B cell (primary cell): ENCODE data around the gene SEMA6A. TPM values are rescaled to one million over a fixed set of nuclear protein-coding genes. Genes with fewer than 3 reads are reported as not detected.
A peak's percentile ranks its signal among the peaks of the same experiment; 100 is the strongest.

Experiments used
- ATAC-seq: fragments of 200-7000 bp; cut with Tn5 transposase; one replicate; pipeline ENCODE4 v1.10.0; 2021; ENCODE audit warnings: low read depth, mild to moderate bottlenecking, moderate number of reproducible peaks, moderate library complexity
- CTCF ChIA-PET: fragments of 350-600 bp; sonication (Branson Sonifier 250); formaldehyde crosslinking; loops from one replicate; lab custom pipeline; 2021; ENCODE audit warnings: antibody characterized with exemption, inconsistent platforms; lab: Charles Lee
- POLR2A ChIA-PET: fragments of 350-600 bp; sonication (Branson Sonifier 250); formaldehyde crosslinking; loops from one replicate; lab custom pipeline; 2021; ENCODE audit warnings: antibody characterized with exemption; lab: Charles Lee
- DNase-seq: peaks from one replicate; pipeline ENCODE4 v3.0.0; 2013
- H2AFZ ChIP-seq: 2 replicates; pipeline ENCODE4 v1.6.1; 2012; ENCODE audit warnings: mild to moderate bottlenecking, low read depth, low read length; ENCODE audit not compliant: insufficient read depth, poor library complexity, severe bottlenecking
- H3K27ac ChIP-seq, 2 donors: 1 replicate in 1 of 2; 2 replicates in 1 of 2; pipeline ENCODE4 v1.5.1; 2012 to 2013; ENCODE audit warnings: low read length in 2 of 2, mild to moderate bottlenecking in 2 of 2, moderate library complexity in 1 of 2
- H3K27me3 ChIP-seq, 4 experiments: fragments of 200-600 bp in 1 of 4; sonication (generic) in 1 of 4; replicated peaks in 1 of 4; 1 replicate in 2 of 4; 2 replicates in 2 of 4; pipeline versions ENCODE4 v1.6.1 to v1.7.0; 2013 to 2016; ENCODE audit warnings: low read length in 3 of 4, mild to moderate bottlenecking in 2 of 4, mixed read lengths in 1 of 4, moderate library complexity in 1 of 4; ENCODE audit not compliant: insufficient read depth in 4 of 4, control insufficient read depth in 3 of 4; ENCODE audit errors: control extremely low read depth in 1 of 4
- H3K36me3 ChIP-seq, 2 experiments: replicated peaks in 1 of 2; 1 replicate in 1 of 2; 2 replicates in 1 of 2; pipeline versions ENCODE4 v1.6.1 to v1.7.1; 2013; ENCODE audit warnings: low read length in 1 of 2; ENCODE audit not compliant: insufficient read depth in 2 of 2, control insufficient read depth in 1 of 2; ENCODE audit errors: control extremely low read depth in 1 of 2, extremely low read depth in 1 of 2
- H3K4me1 ChIP-seq, 2 donors: fragments of 200-600 bp in 1 of 2; sonication (generic) in 1 of 2; 1 replicate in 1 of 2; 2 replicates in 1 of 2; pipeline versions ENCODE4 v1.5.1 to v1.6.1; 2013 to 2017; ENCODE audit warnings: low read length in 2 of 2; ENCODE audit not compliant: control insufficient read depth in 2 of 2, insufficient read depth in 2 of 2
- H3K4me2 ChIP-seq: replicated peaks from 2 replicates; pipeline ENCODE3; 2012; ENCODE audit warnings: mild to moderate bottlenecking, low read depth, low read length; ENCODE audit not compliant: poor library complexity, severe bottlenecking
- H3K4me3 ChIP-seq, 5 experiments: fragments of 200-600 bp in 1 of 5; sonication (generic) in 1 of 5; 1 replicate in 3 of 5; 2 replicates in 2 of 5; pipeline versions ENCODE4 v1.5.1 to v1.7.0; 2011 to 2016; ENCODE audit warnings: low read length in 4 of 5, mild to moderate bottlenecking in 4 of 5, low read depth in 2 of 5, control low read depth in 1 of 5, moderate library complexity in 1 of 5; ENCODE audit not compliant: insufficient read depth in 1 of 5; ENCODE audit errors: control extremely low read depth in 1 of 5, extremely low read depth in 1 of 5
- H3K79me2 ChIP-seq: fragments of 200-600 bp; sonication (generic); one replicate; pipeline ENCODE4 v1.6.0; 2016; ENCODE audit warnings: low read length; ENCODE audit not compliant: control insufficient read depth, insufficient read depth
- H3K9ac ChIP-seq: fragments of 200-600 bp; sonication (generic); 2 replicates; pipeline ENCODE4 v1.6.1; 2017; ENCODE audit warnings: mild to moderate bottlenecking, low read length, moderate library complexity
- H3K9me3 ChIP-seq, 3 donors: one replicate each; pipeline versions ENCODE4 v1.6.1 to v1.7.1; 2013; ENCODE audit warnings: low read length in 2 of 3; ENCODE audit not compliant: control insufficient read depth in 2 of 3, insufficient read depth in 1 of 3; ENCODE audit errors: control extremely low read depth in 1 of 3
- H4K20me1 ChIP-seq: 2 replicates; pipeline ENCODE4 v1.6.0; 2012; ENCODE audit warnings: mild to moderate bottlenecking, low read length; ENCODE audit not compliant: insufficient read depth, control insufficient read depth, poor library complexity, severe bottlenecking
- H3K27ac Mint-ChIP-seq: one replicate; pipeline ENCODE4 v1.8.0; 2021; ENCODE audit warnings: mixed read lengths
- H3K27me3 Mint-ChIP-seq: one replicate; pipeline ENCODE4 v1.8.0; 2021; ENCODE audit warnings: mixed read lengths
- H3K4me1 Mint-ChIP-seq: one replicate; pipeline ENCODE4 v1.8.0; 2021; ENCODE audit warnings: mixed read lengths
- H3K4me3 Mint-ChIP-seq: one replicate; pipeline ENCODE4 v1.8.0; 2021; ENCODE audit warnings: mixed read lengths
- H3K9me3 Mint-ChIP-seq: one replicate; pipeline ENCODE4 v1.8.0; 2022; ENCODE audit warnings: mixed read lengths; ENCODE audit not compliant: insufficient read depth
- EZH2 ChIP-seq: IDR thresholded peaks from 2 replicates; pipeline ENCODE4 v1.6.1; 2012; ENCODE audit warnings: borderline replicate concordance, low read depth, mild to moderate bottlenecking, moderate library complexity, low read length; ENCODE audit not compliant: insufficient read depth, poor library complexity, severe bottlenecking
- WGBS: methylation state at CpG from one replicate; pipeline ENCODE4 v1.1.5; 2013; ENCODE audit warnings: missing lambda C conversion rate; ENCODE audit not compliant: insufficient coverage; 5-methylcytosine and 5-hydroxymethylcytosine counted together
- intact Hi-C: fragments of 100-400 bp; cut with micrococcal nuclease; formaldehyde crosslinking; loops from one replicate; pipeline ENCODE4 v1.10.0; 2022
- polyA plus RNA-seq: library from polyadenylated mRNA; depleted of rRNA; stranded (reverse); fragments of >200 nt; gene quantifications from 2 replicates; pipeline ENCODE4 v1.2.3, GENCODE V29; 2012
- total RNA-seq, 2 donors: library from RNA; stranded (reverse); fragments of 120-200 nt in 1 of 2; gene quantifications; 1 replicate in 1 of 2; 2 replicates in 1 of 2; pipeline versions ENCODE4 v1.2.3 to v1.2.4, GENCODE V29; 2013 to 2022
- TF ChIP-seq, protein P1 (sequence below): fragments of 200-600 bp; IDR thresholded peaks from one replicate; pipeline ENCODE4 v1.8.0; 2022; ENCODE audit warnings: antibody characterized with exemption, mild to moderate bottlenecking

Gene SEMA6A
- total and polyA plus RNA-seq, 2 donors (not counting 1 experiment from before 2014, with no cell fraction given) = 0.44 TPM; not detected in 1

DNA sequence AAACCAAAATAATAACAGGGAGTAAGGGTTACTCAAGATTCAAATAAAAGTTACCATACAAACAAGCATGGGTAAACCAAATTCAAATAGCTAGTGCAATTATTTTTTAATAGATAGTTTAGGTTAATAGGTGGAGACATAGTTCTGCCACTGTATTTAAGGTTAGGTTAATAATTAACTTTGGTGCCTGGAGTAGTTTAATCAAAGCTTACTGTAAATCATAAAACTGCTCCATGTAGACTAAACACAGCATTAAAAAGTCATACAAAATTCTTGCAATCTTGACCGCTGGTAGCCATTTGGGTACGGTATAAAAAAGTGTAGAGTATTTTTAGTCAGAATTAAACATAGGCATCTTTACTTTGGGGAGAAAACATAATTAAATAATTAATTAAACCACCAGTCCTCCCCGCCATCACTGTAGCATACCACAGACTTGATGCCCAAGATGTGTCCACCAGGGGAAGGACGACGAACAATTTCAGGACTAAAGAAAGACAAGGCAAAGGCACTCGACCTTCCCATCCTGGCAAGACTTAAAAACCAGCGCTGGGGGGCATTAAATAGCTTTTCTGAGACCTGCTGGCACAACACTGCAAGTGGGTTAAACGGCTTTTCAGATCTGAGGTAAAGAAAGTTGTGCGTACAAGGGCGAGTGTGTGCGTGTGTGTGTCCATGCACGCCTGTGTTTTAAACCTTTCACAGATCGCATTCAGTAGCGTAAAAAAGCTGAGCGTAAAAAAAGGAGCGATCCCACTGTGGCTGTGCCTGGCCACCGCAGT lies 2.9 kb downstream of the SEMA6A start:
- no peaks in the 10 kb centered on the region for H3K79me2 ChIP-seq
- H3K9ac ChIP-seq = no peak overlapping the region
- no peak overlapping the region for H3K27ac Mint-ChIP-seq
- no peaks in the 10 kb centered on the region for H3K9me3 Mint-ChIP-seq
- H3K27me3 Mint-ChIP-seq = peaks cover 74% of the 10 kb centered on the region
- CTCF ChIA-PET = no interaction called here
- H4K20me1 ChIP-seq = no peaks in the 10 kb centered on the region
- peaks cover 0 to 24% (median 0%) of the 10 kb centered on the region in 3 donors for H3K9me3 ChIP-seq
- H3K27ac ChIP-seq = no peak overlapping the region
- no peak overlapping the region for H2AFZ ChIP-seq
- H3K4me2 ChIP-seq = no peak overlapping the region
- H3K4me1 Mint-ChIP-seq = peaks cover 30% of the 10 kb centered on the region
- H3K36me3 ChIP-seq = no peaks in the 10 kb centered on the region
- WGBS = 46% methylated on average over 15 of the region's 17 CpGs
- peaks cover 42 to 44% of the 10 kb centered on the region in 2 donors for H3K4me1 ChIP-seq
- TF ChIP-seq EZH2 = no peak
- TF ChIP-seq, protein P1, sequence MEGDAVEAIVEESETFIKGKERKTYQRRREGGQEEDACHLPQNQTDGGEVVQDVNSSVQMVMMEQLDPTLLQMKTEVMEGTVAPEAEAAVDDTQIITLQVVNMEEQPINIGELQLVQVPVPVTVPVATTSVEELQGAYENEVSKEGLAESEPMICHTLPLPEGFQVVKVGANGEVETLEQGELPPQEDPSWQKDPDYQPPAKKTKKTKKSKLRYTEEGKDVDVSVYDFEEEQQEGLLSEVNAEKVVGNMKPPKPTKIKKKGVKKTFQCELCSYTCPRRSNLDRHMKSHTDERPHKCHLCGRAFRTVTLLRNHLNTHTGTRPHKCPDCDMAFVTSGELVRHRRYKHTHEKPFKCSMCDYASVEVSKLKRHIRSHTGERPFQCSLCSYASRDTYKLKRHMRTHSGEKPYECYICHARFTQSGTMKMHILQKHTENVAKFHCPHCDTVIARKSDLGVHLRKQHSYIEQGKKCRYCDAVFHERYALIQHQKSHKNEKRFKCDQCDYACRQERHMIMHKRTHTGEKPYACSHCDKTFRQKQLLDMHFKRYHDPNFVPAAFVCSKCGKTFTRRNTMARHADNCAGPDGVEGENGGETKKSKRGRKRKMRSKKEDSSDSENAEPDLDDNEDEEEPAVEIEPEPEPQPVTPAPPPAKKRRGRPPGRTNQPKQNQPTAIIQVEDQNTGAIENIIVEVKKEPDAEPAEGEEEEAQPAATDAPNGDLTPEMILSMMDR = no peak
- intact Hi-C loops = no loop called here
- POLR2A ChIA-PET = no interaction called here
- H3K4me3 ChIP-seq = no peak overlapping the region
- H3K4me3 Mint-ChIP-seq = peak overlapping the region; percentile 7
- ATAC-seq (no peak), DNase-seq (no peak)
- H3K27me3 ChIP-seq = peaks cover 0 to 58% (median 42%) of the 10 kb centered on the region in 4 experiments

- H3K27me3 Mint-ChIP-seq = peaks cover 61% of the 10 kb centered on the region
- Histone ChIP-seq H3K4me3 (no peak overlapping the region), H3K36me3 (no peaks in the 10 kb centered on the region), H3K4me2 (no peak overlapping the region), H3K79me2 (no peaks in the 10 kb centered on the region), H3K9me3 (peaks cover 0 to 24% (median 0%) of the 10 kb centered on the region in 3 donors), H3K4me1 (peaks cover 25 to 27% of the 10 kb centered on the region in 2 donors), H3K27ac (no peak overlapping the region), H3K27me3 (peaks cover 0 to 41% (median 32%) of the 10 kb centered on the region in 4 experiments), H2AFZ (no peak overlapping the region), H3K9ac (no peak overlapping the region), H4K20me1 (no peaks in the 10 kb centered on the region)
- TF ChIP-seq, protein P1 = no peak
- no peak for TF ChIP-seq EZH2
- no peak overlapping the region for H3K4me3 Mint-ChIP-seq
- intact Hi-C loops = no loop called here
- CTCF ChIA-PET = no interaction called here
- POLR2A ChIA-PET = no interaction called here
- 0% methylated on average over 1 of the region's 4 CpGs for WGBS
- no peak overlapping the region for H3K27ac Mint-ChIP-seq
- no peaks in the 10 kb centered on the region for H3K9me3 Mint-ChIP-seq
- peaks cover 21% of the 10 kb centered on the region for H3K4me1 Mint-ChIP-seq
- DNase-seq (no peak), ATAC-seq (no peak)
Measured at GRCh38 chr5:116569999-116570398, 4.6 kb downstream of the SEMA6A start.
